Activated T-helper 1 cell treated with Interleukin-2 at 50 U/mL for 16 hours (primary cell): ENCODE results near the gene PLA2G4F.

Source experiments
- DNase-seq: peaks from one replicate; pipeline ENCODE4 v3.0.0-alpha.2; 2020; ENCODE audit warnings: low read depth

PLA2G4F gene

DNA sequence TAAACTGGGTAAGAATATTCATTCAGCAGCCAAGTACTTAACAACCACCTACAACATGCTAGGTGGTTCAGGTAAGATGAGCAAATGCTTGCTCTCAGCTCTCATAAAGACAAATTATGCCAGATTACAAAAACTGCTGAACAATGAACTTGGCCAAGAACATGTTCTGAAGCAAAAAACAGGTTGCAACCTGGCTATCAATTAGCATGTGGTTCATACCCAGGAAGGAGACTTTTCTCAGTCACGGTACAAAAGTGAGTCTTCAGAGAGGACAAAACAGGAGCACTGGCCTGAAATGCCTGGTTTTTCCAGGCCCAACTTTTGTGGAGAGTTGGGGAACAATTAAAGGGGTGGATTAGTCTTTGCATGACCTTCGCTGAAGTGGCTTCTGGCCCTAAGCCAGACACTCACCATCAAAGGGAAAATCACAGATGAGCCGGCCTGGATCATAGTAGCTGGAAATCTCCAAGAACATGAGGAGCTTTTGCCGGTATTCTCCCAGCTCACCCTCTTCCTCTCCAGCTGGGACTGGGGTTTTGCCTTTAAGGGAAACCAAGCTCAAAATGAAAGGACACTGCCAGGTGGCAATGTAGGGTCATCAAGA, 7.6 kb upstream of the PLA2G4F start:
- no peak for DNase-seq

DNA sequence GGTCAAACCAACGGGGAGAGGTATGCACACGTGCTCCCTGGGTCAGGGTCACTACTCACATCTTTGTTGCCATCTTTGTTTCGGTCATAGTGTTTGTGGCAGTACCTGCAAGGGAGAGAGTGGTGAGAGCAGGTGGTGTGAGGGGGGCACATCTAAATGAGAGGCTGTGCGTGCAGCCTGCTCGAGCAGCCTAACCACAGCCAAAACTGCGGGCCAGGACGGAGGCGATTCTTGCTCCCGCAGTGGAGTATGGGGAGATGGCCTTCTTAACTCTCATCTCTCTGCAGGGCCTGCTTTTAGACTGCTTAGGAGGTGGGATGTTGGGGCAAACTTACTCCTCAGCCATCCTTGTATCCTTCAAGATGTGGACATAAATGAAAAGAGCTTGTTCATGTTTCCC, 6.9 kb upstream of the PLA2G4F start:
- no peak for DNase-seq

DNA sequence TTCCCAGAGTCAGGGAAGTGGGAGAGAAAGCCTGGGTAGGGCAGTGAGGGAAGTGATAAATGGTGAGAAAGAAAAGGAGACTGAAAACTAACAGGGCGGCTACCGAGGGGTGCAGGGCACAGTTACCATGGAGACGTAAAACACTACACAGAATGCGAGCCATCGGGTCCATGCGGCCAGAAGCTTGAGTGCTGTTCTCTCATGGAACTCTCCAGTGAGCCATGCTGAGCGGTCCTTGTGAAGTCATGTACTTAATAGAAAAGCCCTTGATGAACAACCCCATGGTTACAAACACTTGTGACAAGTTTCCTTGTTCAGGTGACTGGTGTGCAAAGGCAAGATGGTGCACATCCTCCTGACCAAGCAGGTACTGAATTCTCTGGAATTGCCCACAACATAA, 3.7 kb upstream of the PLA2G4F start:
- no peak for DNase-seq

DNA sequence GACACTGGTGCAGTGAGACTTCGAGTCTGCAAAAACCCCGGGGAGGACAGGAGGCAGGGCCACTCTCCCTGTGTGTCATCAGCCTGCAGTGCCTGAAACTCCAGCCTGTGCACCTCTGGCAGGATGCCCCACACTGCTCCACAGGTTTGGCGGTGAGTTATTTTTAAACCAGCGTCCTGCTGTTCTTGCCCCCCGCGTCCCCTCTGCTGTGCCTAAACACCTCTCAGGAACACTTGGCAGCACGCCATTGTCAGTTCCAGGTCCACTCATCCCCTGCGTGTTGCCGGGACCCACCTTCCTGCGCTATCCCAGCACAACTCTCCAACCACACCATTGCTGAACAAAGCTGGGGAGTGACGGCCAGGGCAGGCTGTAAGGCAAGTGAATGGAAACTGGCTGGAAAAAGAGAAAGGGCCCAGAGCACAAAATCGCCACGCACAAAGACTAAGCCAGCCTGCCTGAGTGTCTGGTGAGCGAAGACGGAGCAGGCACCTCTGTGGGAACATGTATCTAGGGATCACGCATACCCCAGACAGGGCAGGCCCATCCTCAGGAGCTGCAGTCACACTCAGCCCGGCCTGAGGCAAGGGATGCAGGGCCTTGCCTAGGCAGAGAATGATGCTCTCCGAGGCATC, 3.1 kb upstream of the PLA2G4F start:
- no peak for DNase-seq

DNA sequence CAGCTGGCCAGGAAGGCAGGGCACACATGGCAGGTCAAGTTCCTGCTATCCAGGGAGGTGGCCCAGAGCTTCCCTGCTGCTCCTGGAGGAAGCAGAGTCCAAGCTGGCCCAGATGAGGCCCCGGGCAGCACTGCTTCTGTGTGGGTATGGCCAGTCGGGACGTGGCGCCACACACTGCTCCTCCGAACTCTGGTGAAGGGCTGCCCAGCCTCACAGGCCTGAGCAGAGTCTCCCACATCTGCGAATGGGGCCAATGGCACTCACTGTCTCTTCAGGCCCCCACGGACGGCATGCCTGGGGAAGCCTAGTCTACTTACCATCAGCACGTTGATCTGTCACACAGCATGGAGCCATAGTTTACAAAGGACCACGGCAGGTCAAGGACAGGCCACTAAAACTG, 2.5 kb upstream of the PLA2G4F start:
- DNase-seq, result no peak

DNA sequence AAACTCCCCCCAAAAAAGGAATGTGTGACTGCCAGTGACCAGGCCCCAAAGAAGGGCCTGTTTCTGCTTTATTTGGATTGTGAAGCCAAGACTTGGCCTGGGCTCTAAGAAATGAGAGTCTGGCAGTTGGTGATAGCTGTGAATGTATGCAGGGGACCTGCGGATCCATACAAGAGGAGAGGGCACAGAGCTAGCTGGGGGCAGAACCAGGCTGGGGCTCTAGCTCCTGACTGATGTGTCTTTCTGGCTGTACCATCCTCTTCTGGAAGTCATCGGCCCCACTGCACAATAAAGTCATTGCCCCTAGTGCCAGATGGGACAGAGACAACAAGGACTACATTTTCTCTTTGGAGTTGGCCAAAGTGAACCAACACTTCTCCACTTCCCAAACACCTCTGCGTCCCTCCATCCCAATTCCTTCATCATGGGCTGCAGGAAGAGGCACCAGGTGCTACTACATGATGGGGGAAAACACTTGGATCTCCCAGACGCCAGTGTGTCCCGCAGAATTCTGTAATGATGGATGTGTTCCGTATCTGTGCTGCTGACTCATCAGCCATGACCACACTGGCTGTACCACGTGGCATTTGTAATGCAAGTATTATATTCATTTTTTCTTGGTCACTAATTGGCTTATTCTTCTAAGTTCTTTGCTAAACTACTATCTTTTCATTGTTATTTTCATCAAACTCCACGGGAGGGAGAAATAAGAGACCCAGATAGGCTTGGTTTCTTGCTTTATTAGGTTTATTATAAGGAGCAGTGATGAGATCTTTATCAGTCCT, 1.7 kb upstream of the PLA2G4F start:
- DNase-seq, result no peak

DNA sequence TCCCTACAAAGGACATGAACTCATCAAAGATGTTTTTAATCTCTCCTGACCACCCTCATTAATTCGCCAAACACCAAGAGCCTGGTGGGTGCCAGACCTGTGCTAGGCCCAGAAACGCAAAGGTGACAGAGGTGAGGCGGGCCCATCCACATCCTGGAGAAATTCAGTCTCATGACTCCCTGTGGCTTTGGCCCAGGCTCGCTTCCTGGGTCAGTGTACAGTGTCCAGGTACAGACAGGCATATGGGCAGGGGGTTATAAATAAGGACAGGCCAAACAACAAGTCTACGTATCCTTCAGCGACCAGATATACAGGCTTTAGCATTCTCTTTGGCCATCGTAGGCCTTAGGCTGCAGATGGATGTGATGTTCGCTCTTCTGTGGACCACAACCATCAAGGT, 945 bp upstream of the PLA2G4F start:
- DNase-seq, result no peak

DNA sequence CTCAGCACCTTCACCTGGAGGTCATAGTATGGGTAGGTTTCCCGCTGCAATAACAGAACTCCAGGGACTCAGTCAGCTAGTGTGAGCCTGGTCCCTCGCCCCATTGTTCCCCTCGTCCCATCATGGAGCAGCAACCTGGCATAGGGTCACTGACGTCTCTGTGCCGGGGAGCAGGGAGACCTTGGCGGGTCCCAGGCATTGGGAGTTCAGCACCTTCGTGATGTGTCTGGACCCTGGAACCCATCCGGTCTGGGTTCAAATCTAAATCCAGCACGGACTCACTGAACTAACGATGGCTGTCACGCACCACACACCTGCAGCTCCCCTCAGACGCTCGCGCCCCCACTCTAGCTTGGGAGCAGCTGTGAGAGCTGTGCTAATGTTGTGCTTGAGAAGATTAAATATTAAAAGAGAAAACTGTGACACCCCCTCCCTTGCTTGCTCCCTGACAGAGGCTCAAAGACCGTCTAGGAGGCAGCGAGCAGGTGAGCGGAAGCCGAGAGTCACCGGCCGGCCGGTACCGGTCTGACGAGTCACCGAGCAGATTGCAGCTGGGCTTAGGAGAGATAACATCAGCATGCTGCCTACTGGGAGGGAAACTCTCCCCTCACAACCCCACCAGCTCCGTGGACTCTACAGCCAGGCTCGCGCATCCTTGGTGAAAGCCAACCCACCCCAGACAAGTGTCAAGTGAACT, 742 bp downstream of the PLA2G4F start:
- no peak for DNase-seq

DNA sequence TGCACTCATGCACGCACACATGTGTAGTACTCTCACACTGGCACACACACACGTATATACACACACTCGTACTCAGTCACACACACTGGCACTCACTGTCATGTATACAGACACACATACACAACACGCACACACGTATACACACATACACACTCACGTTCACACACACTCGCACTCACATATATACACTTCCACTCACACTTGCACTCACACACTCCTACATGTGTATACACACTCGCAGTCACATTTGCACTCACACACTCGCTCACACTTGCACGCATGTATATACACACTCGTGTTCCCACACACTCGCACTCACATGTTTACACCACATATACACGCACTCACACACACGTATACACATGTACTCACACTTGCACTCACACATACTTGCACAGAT, 1.5 kb downstream of the PLA2G4F start:
- no peak for DNase-seq

DNA sequence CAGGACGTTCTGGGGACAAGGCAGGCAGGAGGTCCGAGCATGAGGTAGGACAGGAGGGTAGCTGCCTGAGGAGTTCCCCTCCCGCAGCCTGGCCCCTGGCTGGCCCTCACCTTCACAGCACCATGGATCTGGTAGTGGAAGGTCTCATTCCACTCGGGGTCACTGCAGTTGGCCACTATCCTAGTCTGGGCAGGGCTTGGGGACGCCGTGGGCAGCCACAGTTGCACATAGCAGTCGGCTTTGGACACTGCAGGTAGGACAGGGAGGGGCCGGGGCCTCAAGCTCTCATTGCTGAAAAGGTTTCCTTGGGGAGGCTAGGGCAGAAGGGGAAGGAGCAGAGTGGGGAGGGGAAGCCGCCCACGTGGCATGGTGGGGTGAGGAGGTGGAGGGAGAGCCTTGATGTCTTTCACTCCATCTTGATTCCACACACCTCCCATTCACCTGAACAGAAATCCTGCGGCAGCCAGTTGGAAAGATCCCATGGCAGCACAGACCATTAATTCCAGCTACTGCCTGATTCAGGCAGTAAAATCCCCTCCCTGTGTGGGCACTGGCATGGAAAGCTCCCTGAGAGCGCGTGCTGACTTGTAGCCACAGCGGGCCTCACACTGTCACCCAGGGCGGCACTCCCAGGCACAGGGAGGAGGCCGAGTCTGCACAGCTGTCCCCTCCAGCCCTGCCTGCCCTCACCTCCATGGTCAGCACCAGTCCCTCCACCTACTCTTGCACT, 2.1 kb downstream of the PLA2G4F start:
- DNase-seq, result no peak

DNA sequence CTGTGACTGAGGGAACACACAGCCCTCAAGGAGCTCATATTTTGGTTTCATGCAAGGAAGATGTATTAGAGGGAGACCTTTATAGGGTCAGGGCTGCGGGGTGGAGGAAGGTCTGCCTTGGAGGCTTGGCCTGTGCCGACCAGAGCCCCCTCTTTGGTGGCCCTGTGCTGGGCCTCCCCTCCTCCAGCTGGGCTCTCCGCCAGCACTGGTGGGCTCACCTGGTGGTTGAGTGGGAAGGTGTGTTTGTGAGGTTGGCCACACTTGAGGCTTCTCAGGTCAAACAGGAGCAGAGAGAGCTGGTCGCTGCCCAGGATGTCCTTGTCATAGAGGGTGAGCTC, 2.6 kb downstream of the PLA2G4F start:
- no peak for DNase-seq

DNA sequence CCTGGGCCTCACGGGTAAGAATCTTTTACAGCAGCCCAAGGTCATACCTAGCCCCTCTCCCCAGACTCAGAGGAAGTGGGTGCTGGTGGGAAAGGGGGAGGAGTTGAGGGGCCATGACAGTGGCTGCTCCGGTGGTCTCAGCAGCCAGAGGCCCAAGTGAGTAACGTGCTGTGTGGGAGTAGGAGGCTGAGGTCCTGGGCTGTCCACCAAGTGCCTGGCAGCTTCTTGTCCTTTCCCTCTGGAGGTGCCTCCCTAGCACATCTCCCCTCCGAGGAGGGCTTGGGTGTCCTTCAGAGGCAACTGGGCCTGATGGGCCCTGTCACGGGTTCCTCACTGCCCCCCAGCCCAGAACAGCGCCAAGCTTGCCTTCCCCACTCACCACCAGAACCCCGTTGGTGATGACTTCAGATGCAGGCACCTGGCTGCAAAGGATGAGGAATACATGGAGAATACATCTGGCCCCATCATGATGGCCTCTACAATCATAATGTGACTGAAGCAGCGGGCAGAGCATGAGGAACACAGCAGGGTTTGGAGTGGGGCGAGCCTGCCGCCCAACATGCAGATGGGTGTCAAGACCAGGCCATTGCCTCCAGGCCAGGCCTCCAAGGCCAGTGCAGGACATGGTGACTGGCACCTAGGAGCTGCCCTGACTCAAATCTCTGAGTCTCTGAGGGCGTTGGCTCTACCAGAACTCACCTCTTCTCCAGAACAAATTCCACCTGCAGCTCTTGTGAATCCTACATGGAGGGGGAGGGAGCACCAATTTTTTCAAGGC, 3.3 kb downstream of the PLA2G4F start:
- DNase-seq, result no peak

DNA sequence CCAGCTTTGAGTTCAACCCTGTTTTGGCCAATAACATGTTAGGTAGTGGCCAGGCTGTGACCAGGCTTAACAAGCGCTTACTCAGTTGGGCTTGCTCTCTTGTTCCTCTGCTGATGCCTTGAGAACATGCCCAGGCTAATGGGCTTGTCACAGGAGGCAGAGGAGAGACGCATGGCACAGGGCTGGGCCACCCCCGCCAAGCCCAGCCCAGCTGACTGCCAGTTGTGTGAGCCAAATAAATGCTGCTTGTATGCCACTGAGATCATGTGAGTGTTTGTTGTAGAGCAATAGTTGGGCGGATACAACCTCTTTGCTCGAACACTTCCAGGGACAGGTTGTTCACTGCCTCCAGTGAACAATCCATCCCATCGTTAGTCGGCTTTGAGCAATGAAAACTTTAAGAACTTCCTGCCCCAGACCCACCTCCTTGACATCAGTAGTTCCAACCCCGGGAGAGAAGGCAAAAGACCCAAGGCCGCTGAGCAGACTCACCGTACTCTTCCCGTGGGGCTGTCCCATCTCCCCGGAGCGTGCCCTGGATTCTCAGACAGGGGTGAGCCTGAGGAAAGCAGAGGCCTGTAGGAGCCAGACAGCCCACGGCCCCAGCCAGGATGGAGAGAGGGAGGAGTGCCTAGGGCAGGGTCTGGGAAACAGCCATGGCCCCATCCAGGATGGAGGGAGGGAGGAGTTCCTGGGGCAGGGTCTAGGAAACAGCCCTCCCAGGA, 4.1 kb downstream of the PLA2G4F start:
- DNase-seq, result no peak

DNA sequence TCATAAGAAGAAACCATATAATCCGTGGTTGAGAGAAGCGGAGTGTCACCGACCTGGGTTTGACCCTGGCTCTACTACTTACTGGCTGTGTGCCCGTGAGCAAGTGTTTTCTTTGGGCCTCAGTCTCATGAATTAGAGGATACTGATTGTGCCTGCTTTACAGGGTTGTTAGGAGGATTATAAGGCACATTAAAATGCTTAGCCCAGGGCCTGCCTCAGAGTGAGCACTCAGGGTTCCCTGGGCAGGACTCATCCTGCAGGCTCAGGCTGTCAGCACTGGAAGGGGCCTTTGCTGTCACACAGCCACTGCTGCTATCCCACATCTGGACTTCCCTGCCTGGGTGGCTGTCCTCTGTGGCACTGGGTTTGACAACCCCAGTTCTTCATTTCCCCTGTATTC, 4.7 kb downstream of the PLA2G4F start:
- DNase-seq, result no peak

DNA sequence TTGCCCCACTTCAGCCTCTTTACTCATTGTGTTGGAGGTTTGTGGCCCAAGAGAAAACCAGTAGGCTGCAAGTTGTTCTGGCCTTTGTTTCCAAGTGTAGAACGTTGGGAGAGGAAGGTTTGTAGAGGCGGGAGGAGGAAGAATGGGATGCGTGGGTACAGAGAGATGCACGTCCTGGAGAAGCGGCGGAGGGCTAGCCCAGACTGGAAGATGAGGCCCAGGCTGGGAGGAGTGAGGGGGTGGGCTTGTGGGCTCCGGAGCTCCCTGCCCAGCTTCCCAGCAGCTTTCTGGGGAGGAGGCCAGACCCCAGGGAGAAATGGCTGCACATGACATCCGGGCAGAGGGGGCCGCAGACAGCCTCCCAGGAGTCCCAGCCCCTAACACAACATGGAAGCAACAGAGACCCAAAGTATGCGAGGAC, 5.3 kb downstream of the PLA2G4F start:
- no peak for DNase-seq

DNA sequence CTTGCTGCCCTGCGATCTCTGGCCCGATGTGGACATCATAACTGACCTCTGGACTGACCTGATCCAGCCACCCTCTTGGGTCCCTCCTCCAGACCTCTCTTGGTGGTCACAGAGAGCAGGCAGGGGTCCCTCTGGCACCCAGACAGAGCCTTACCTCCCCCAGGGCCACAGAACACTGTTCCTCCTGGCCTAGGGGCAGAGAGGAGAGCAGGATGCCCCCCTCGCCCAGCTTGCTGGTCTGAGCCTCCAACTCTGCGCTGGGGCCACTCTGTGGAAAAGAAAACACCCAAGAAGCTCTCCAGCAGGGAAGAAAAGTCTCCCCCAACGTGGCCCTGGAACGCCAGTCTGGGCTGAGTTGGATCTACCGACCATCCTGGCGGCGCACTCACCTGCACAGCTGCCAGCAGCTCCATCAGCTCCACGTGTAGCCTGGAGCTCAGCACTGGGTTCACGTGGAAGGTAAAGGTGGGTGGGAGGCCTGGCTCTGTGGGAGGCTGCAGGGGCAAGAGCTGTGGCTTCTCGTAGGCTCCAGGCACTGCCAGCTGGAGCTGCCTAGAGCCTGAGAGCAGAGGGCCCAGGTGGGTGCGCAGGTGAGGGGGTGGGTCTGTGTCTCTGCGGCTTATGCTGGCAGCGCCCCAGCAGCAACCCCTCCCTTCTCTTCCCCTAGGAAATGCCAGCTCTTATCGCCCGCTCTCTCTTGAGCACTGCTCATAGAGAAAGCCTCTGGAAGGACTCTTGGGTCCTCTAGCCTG, 6.0 kb downstream of the PLA2G4F start:
- DNase-seq, result no peak

DNA sequence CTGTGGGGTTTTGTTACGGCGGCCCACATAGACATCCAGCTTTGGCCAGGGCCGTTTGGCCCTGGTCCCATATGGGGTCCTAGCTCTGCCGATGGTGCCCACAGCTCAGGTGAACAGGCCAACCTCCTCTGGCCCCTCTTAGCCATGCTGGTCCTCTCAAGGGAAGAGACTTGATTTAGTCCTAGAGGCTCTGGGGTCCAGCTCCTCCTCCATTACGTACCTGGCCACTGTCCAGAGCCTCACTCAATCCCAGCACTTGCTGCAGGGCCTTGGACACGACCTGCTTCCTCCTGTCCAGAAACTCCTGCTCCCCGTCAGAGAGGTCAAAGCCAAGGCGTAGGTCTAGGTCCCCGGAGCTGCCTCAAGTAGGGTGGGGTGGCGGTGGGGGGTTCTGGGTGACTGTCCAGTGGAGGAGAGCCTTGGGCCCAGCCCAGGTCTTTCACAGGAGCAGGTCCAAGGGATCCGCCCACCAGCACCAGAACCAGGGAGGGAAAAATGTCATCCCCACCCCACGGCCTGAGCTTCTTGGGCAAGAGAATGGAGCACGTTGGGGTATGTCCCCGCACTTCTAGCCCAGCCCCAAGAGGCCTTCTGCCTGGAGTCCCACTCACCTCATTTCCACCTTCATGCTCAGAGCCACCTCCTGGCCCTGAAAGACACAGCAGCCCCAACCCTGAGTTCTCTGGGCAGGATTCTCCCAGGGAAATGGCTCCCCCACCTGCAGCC, 6.8 kb downstream of the PLA2G4F start:
- no peak for DNase-seq

DNA sequence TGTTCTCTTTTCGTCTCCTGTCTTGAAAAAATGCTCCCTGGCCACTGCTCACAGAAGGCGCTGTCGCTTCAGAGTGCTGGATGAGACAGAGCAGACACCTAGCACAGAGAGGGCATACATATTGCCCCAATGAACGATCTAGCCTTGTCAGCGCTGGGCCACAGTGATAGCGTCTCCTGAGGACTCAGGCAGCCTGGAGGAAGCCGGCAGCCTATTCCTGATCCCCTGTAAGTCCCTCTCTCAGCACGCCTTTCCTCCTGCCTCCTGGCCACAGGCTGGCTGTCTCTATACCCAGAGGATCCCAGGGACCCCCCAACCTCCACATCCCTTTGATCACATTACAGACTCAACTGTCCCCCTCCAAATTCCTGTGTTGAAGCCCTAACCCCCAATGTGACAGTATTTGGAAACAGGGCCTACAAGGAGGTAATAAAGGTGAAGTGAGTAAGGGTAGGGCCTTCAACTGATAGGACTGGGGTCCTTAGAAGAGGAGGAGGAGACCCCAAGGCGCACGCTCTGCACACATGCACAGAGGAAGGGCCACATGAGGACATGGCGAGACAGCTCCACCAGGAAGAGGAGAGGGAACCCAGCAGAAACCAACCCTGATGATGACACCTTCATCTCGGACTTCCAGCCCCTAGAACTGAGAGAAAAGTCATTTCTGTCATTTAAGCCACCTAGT, 7.5 kb downstream of the PLA2G4F start:
- no peak for DNase-seq

DNA sequence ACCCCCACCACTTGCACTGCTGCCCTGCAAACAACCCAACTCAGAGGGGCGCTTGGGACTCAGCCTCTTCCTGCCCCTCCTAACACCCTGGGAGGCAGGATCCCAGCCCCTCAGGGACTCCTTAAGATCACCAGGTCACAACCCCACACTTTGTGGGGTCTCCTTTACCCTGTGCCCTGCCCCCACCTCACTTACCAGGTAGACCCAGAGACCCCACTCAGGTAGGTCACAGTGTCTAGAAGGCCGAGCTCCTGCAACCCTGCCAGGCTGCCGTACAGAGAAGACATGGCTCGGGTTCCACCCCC, 9.1 kb downstream of the PLA2G4F start:
- no peak for DNase-seq
